Measurements from ENCODE around the gene PTPRJ. TPM values are rescaled to one million over a fixed set of nuclear protein-coding genes. Genes with fewer than 3 reads are reported as not detected.

Gene PTPRJ
- total and polyA plus RNA-seq, 9 of the 15 experiments (the other 6 are each of a cell fraction or from before 2014, with no cell fraction given) = 0.56 to 10.7 (median 4.8) TPM

GRCh38 chr11:48055292-48056132 is 75.2 kb downstream of the PTPRJ start (continued):
- TF ChIP-seq ZNF212 (CRISPR knock-in tag; IDR thresholded peaks at IDR 0.05) = no peak
- no peak for TF ChIP-seq NR2C2 (CRISPR knock-in tag; IDR thresholded peaks at IDR 0.05)
- TF ChIP-seq NR2C2 (tag; IDR thresholded peaks at IDR 0.05) = peak; percentile 61
- 0 out of 2 replicates have a peak, but pooled peaks have one; percentile 18 for TF ChIP-seq ATF7 (IDR thresholded peaks at IDR 0.05)
- peak; percentile 77 for TF ChIP-seq ETV1 (tag; conservative IDR thresholded peaks at IDR 0.05; ENCODE audit: low read depth)
- no peak for TF ChIP-seq U2AF1 (optimal IDR thresholded peaks at IDR 0.05; ENCODE audit: low read depth, low read length)
- TF ChIP-seq ELK1 (CRISPR knock-in tag; IDR thresholded peaks at IDR 0.05) = no peak
- no peak for TF ChIP-seq FUS (optimal IDR thresholded peaks at IDR 0.05; ENCODE audit: low read depth, low read length)
- no peak for TF ChIP-seq ZNF280A (IDR thresholded peaks at IDR 0.05; ENCODE audit: low read depth, partially characterized antibody)
- TF ChIP-seq PRPF4 (IDR thresholded peaks at IDR 0.05; ENCODE audit: insufficient read depth, low read depth, low read length, poor library complexity, severe bottlenecking) = no peak
- TF ChIP-seq PREB (CRISPR knock-in tag; IDR thresholded peaks at IDR 0.05) = no peak
- TF ChIP-seq MBD1 (CRISPR knock-in tag; IDR thresholded peaks at IDR 0.05) = no peak
- TF ChIP-seq NFRKB (IDR thresholded peaks at IDR 0.05; ENCODE audit: low read depth) = no peak
- TF ChIP-seq ARID1B (IDR thresholded peaks at IDR 0.05) = peak; percentile 43; the same call in 1 of the 2 replicates
- no peak for TF ChIP-seq EZH2 (IDR thresholded peaks at IDR 0.05; ENCODE audit: borderline replicate concordance, low read depth, low read length)
- peak; percentile 44; the same call in 1 of the 2 replicates for TF ChIP-seq E2F3 (CRISPR knock-in tag; IDR thresholded peaks at IDR 0.05)

All from K562 (cell line).